H9 (cell line): ENCODE data around the gene MGRN1. TPM values are rescaled to one million over a fixed set of nuclear protein-coding genes. Genes with fewer than 3 reads are reported as not detected.

Experiments
- DNase-seq: peaks from one replicate; pipeline ENCODE4 v3.0.0-alpha.2; 2017
- H2AFZ ChIP-seq: one replicate; pipeline ENCODE4 v1.6.1; 2013; ENCODE audit warnings: mild to moderate bottlenecking, low read length, control low read depth, moderate library complexity
- H2AK5ac ChIP-seq: 2 replicates; pipeline ENCODE4 v1.6.1; 2013; ENCODE audit warnings: low read length, control low read depth, mixed read lengths; ENCODE audit not compliant: insufficient read length
- H2BK120ac ChIP-seq: one replicate; pipeline ENCODE4 v1.6.1; 2013; ENCODE audit warnings: low read depth, mild to moderate bottlenecking, low read length, control low read depth, inconsistent platforms; ENCODE audit not compliant: poor library complexity, severe bottlenecking
- H2BK12ac ChIP-seq: 2 replicates; pipeline ENCODE4 v1.6.1; 2013; ENCODE audit warnings: low read length, control low read depth, mixed read lengths, low read depth; ENCODE audit not compliant: insufficient read length
- H2BK15ac ChIP-seq: 2 replicates; pipeline ENCODE4 v1.6.1; 2013; ENCODE audit warnings: low read depth, low read length, control low read depth
- H2BK20ac ChIP-seq: one replicate; pipeline ENCODE4 v1.6.1; 2013; ENCODE audit warnings: low read depth, mild to moderate bottlenecking, low read length, control low read depth, inconsistent platforms; ENCODE audit not compliant: poor library complexity, severe bottlenecking
- H2BK5ac ChIP-seq: 2 replicates; pipeline ENCODE4 v1.6.1; 2013; ENCODE audit warnings: low read length, control low read depth, mixed read lengths; ENCODE audit not compliant: insufficient read length
- H3K14ac ChIP-seq: 2 replicates; pipeline ENCODE4 v1.6.1; 2013; ENCODE audit warnings: low read length, control low read depth; ENCODE audit not compliant: insufficient read depth
- H3K18ac ChIP-seq: 2 replicates; pipeline ENCODE4 v1.6.1; 2013; ENCODE audit warnings: low read depth, mild to moderate bottlenecking, mixed read lengths, low read length, control low read depth; ENCODE audit not compliant: insufficient read length
- H3K23ac ChIP-seq: 2 replicates; pipeline ENCODE4 v1.6.1; 2013; ENCODE audit warnings: low read length, control low read depth, mixed read lengths, low read depth; ENCODE audit not compliant: insufficient read length
- H3K23me2 ChIP-seq: 2 replicates; pipeline ENCODE4 v1.6.1; 2013; ENCODE audit warnings: low read depth, mild to moderate bottlenecking, mixed read lengths, low read length, control low read depth; ENCODE audit not compliant: insufficient read length, poor library complexity, severe bottlenecking
- H3K27ac ChIP-seq: 2 replicates; pipeline ENCODE4 v1.5.1; 2013; ENCODE audit warnings: low read length, control low read depth, mixed read lengths, low read depth; ENCODE audit not compliant: insufficient read length
- H3K27me3 ChIP-seq: 2 replicates; pipeline ENCODE4 v1.6.1; 2013; ENCODE audit warnings: low read length, control low read depth, inconsistent platforms; ENCODE audit not compliant: insufficient read depth
- H3K4ac ChIP-seq: 2 replicates; pipeline ENCODE4 v1.6.1; 2013; ENCODE audit warnings: low read depth, mild to moderate bottlenecking, control low read depth, inconsistent platforms, low read length, moderate library complexity
- H3K4me1 ChIP-seq: 2 replicates; pipeline ENCODE4 v1.6.1; 2013; ENCODE audit warnings: low read length, control low read depth, inconsistent platforms; ENCODE audit not compliant: insufficient read depth
- H3K4me2 ChIP-seq: 2 replicates; pipeline ENCODE4 v1.6.1; 2013; ENCODE audit warnings: low read length, control low read depth, mixed read lengths; ENCODE audit not compliant: insufficient read length, insufficient read depth
- H3K56ac ChIP-seq: 2 replicates; pipeline ENCODE4 v1.6.1; 2013; ENCODE audit warnings: low read depth, mild to moderate bottlenecking, mixed read lengths, low read length, control low read depth; ENCODE audit not compliant: insufficient read length
- H3K79me1 ChIP-seq: 2 replicates; pipeline ENCODE4 v1.6.1; 2013; ENCODE audit warnings: low read depth, mild to moderate bottlenecking, moderate library complexity, low read length, control low read depth, inconsistent platforms; ENCODE audit not compliant: insufficient read depth, poor library complexity, severe bottlenecking
- H3K79me2 ChIP-seq: 2 replicates; pipeline ENCODE4 v1.6.1; 2013; ENCODE audit warnings: low read length, control low read depth, inconsistent platforms; ENCODE audit not compliant: insufficient read depth
- H3K9ac ChIP-seq: 2 replicates; pipeline ENCODE4 v1.6.1; 2013; ENCODE audit warnings: low read length, control low read depth, mixed read lengths; ENCODE audit not compliant: insufficient read length; ENCODE audit errors: extremely low read depth
- H3K9me3 ChIP-seq: one replicate; pipeline ENCODE4 v1.6.1; 2013; ENCODE audit warnings: low read depth, low read length, inconsistent platforms; ENCODE audit not compliant: control insufficient read depth
- H3T11ph ChIP-seq: one replicate; pipeline ENCODE4 v1.6.1; 2013; ENCODE audit warnings: mild to moderate bottlenecking, low read length, control low read depth, inconsistent platforms
- H4K20me1 ChIP-seq: one replicate; pipeline ENCODE4 v1.6.1; 2013; ENCODE audit not compliant: control insufficient read depth, insufficient read length, insufficient read depth
- H4K5ac ChIP-seq: 2 replicates; pipeline ENCODE4 v1.6.1; 2013; ENCODE audit warnings: low read depth, mild to moderate bottlenecking, mixed read lengths, low read length, control low read depth; ENCODE audit not compliant: insufficient read length
- H4K8ac ChIP-seq: replicated peaks from 2 replicates; pipeline ENCODE4 v1.6.1; 2013; ENCODE audit warnings: low read length, control low read depth, mixed read lengths, low read depth; ENCODE audit not compliant: insufficient read length
- H4K91ac ChIP-seq: 2 replicates; pipeline ENCODE4 v1.6.1; 2013; ENCODE audit warnings: low read depth, mild to moderate bottlenecking, moderate library complexity, mixed read lengths, low read length, control low read depth; ENCODE audit not compliant: insufficient read length
- H3K27ac Mint-ChIP-seq, 3 experiments: 2 replicates in 2 of 3; 3 replicates in 1 of 3; pipeline ENCODE4 v1.8.0; 2020 to 2021; ENCODE audit warnings: mixed read lengths in 3 of 3, mild to moderate bottlenecking in 1 of 3, moderate library complexity in 1 of 3
- H3K27me3 Mint-ChIP-seq: 2 replicates; pipeline ENCODE4 v1.8.0; 2021; ENCODE audit warnings: low read depth, mild to moderate bottlenecking, moderate library complexity, mixed read lengths
- H3K36me3 Mint-ChIP-seq, 3 experiments: 2 replicates in 2 of 3; 3 replicates in 1 of 3; pipeline ENCODE4 v1.8.0; 2020 to 2021; ENCODE audit warnings: low read depth in 3 of 3, mixed read lengths in 3 of 3; ENCODE audit not compliant: insufficient read depth in 1 of 3
- H3K4me1 Mint-ChIP-seq, 2 experiments: 2 replicates each; pipeline ENCODE4 v1.8.0; 2020; ENCODE audit warnings: mixed read lengths in 2 of 2
- H3K4me3 Mint-ChIP-seq, 2 experiments: 2 replicates in 1 of 2; 3 replicates in 1 of 2; pipeline ENCODE4 v1.8.0; 2020 to 2021; ENCODE audit warnings: mild to moderate bottlenecking in 2 of 2, mixed read lengths in 2 of 2, moderate library complexity in 1 of 2
- H3K9me3 Mint-ChIP-seq, 2 experiments: 2 replicates in 1 of 2; 3 replicates in 1 of 2; pipeline ENCODE4 v1.8.0; 2020; ENCODE audit warnings: mild to moderate bottlenecking in 2 of 2, mixed read lengths in 2 of 2, moderate library complexity in 1 of 2
- WGBS: extraction: QIAGEN DNeasy Blood & Tissue Kit; methylation state at CpG from one replicate; pipeline ENCODE4 v1.1.7; 2013; ENCODE audit warnings: missing lambda C conversion rate, low lambda C conversion rate, mixed read lengths; ENCODE audit not compliant: insufficient read length; ENCODE audit errors: extremely low coverage; 5-methylcytosine and 5-hydroxymethylcytosine counted together
- total RNA-seq: library from RNA; stranded (reverse); gene quantifications from 2 replicates; pipeline ENCODE4 v1.2.1, GENCODE V29; 2021
- TF ChIP-seq, protein P1 (sequence below): fragments of 200-600 bp; sonication (generic); conservative IDR thresholded peaks from 3 replicates; pipeline ENCODE4 v1.8.0; 2021; ENCODE audit warnings: antibody characterized with exemption, mild to moderate bottlenecking

The MGRN1 gene
- total RNA-seq, 1 experiment from 2014 or later, result 91.6 TPM

DNA sequence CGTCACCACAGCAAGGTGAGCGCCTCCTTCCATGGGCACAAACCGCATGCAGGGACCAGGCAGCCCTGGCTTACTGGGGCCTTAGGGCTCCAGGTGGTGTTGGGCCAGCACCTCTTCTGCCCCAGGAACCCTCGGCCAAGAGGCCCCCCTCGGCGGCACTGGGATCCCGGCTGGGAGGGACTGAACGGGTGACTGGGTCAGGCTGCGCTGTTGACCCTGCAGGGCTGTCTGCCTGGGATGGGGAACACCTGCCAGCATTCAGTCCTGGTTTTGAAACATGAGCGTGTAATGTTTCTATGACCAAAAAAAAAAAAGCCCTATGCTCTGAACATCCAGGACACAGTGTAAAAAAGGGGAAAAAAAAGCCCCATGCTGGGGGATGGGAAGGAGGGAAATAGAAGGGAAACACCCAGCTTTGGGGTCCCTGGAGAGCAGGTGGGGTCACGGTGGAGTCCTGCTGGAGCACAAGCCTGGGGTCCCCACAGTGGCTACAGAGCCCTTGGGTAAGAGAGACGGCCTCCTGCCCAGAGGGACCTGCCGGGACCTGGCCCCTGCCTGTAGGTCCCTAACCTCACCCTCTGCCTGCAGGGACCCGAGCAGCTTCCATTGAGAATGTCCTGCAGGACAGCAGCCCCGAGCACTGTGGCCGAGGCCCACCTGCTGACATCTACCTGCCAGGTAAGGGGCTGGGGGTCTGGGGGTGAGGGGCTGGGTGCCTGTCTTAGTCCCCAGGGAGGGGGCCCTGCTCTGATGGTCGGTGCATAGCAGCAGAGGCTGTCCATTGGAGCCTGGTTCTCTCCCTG, 58.8 kb downstream of the MGRN1 start:
- Histone ChIP-seq H3K9me3 (no peaks in the 10 kb centered on the region), H3K56ac (no peak overlapping the region), H3K79me1 (no peaks in the 10 kb centered on the region), H3K18ac (no peak overlapping the region), H2BK15ac (no peak overlapping the region), H3K27me3 (no peaks in the 10 kb centered on the region), H2BK20ac (no peak overlapping the region), H3K14ac (no peak overlapping the region), H3K4me2 (no peak overlapping the region), H3K23ac (no peak overlapping the region), H3K79me2 (no peaks in the 10 kb centered on the region), H2AFZ (no peak overlapping the region), H3T11ph (no peak overlapping the region), H3K4me1 (no peaks in the 10 kb centered on the region), H3K23me2 (no peaks in the 10 kb centered on the region), H4K5ac (no peak overlapping the region), H2BK12ac (no peak overlapping the region), H4K91ac (no peak overlapping the region), H3K27ac (no peak overlapping the region), H2BK120ac (no peak overlapping the region), H2AK5ac (no peak overlapping the region), H2BK5ac (no peak overlapping the region), H3K4ac (no peak overlapping the region), H4K8ac (no peak overlapping the region), H3K9ac (no peak overlapping the region), H4K20me1 (no peaks in the 10 kb centered on the region)
- Mint-ChIP-seq H3K36me3 (peaks cover 2 to 36% (median 26%) of the 10 kb centered on the region in 3 experiments; a peak in 6 of 7 replicates), H3K9me3 (no peaks in the 10 kb centered on the region), H3K27ac (peak overlapping the region in 2 of 3 experiments; percentile 18 to 71; a peak in 2 of 7 replicates), H3K27me3 (no peaks in the 10 kb centered on the region), H3K4me3 (no peak overlapping the region), H3K4me1 (no peaks in the 10 kb centered on the region)
- no peak for DNase-seq
- TF ChIP-seq, protein P1, sequence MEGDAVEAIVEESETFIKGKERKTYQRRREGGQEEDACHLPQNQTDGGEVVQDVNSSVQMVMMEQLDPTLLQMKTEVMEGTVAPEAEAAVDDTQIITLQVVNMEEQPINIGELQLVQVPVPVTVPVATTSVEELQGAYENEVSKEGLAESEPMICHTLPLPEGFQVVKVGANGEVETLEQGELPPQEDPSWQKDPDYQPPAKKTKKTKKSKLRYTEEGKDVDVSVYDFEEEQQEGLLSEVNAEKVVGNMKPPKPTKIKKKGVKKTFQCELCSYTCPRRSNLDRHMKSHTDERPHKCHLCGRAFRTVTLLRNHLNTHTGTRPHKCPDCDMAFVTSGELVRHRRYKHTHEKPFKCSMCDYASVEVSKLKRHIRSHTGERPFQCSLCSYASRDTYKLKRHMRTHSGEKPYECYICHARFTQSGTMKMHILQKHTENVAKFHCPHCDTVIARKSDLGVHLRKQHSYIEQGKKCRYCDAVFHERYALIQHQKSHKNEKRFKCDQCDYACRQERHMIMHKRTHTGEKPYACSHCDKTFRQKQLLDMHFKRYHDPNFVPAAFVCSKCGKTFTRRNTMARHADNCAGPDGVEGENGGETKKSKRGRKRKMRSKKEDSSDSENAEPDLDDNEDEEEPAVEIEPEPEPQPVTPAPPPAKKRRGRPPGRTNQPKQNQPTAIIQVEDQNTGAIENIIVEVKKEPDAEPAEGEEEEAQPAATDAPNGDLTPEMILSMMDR, result 0 out of 3 replicates have a peak, but pooled peaks have one; percentile 7
- WGBS, result no CpG with 5 or more reads among the region's 17 CpGs
